ENCODE measurements around the gene HOXB6. TPM values are rescaled to one million over a fixed set of nuclear protein-coding genes. Genes with fewer than 3 reads are reported as not detected.

The HOXB6 gene
- total RNA-seq, 1 experiment from 2014 or later, result 64.8 TPM

- Histone ChIP-seq H3K9ac (ENCODE audit: low read length) (peak overlapping the region; percentile 95), H3K4me1 (ENCODE audit: control insufficient read depth in 1 of 2, insufficient read depth in 2 of 2, low read length in 2 of 2) (peaks cover 15 to 30% of the 10 kb centered on the region in 2 experiments)
Observed at GRCh38 chr17:48625495-48626244, 20.9 kb upstream of the HOXB6 start.

More at GRCh38 chr17:48625495-48626244, 20.9 kb upstream of the HOXB6 start:
- intact Hi-C loops (cut with micrococcal nuclease), result no loop called here
- no peaks in the 10 kb centered on the region; a peak in 2 of 4 replicates for H3K36me3 ChIP-seq (ENCODE audit: control insufficient read depth in 1 of 2, insufficient read depth in 2 of 2, low read length in 2 of 2)
- no peaks in the 10 kb centered on the region for H3K9me3 ChIP-seq (ENCODE audit: control insufficient read depth in 1 of 2, insufficient read depth in 1 of 2, low read depth in 1 of 2, low read length in 2 of 2)
- no peaks in the 10 kb centered on the region for H3K9me2 ChIP-seq (ENCODE audit: insufficient read depth)
- peak overlapping the region; percentile 98 for H3K4me2 ChIP-seq (ENCODE audit: low read length)
- ChIA-PET POLR2A (interaction anchor here (0.7 to 2.2 kb wide), 17 partner anchors 8 to 577 kb away, joined by 3 to 11 read pairs (median 3); partner anchors contain the start of gene NFE2L1), CTCF (interaction anchor here (0.9 to 1.8 kb wide), 10 partner anchors 8 to 600 kb away, joined by 3 to 12 read pairs (median 4); partner anchors contain the start of gene HOXB8), RAD21 (ENCODE audit: low non-redundant PET in 1 of 2, low total read pairs in 2 of 2, uncharacterized antibody in 2 of 2, unreplicated experiment in 2 of 2) (interaction anchor here (0.7 to 1.5 kb wide), 2 partner anchors 253 to 403 kb away, joined by 3 to 5 read pairs; no protein-coding TSS in a partner anchor)
- no peaks in the 10 kb centered on the region for H4K20me1 ChIP-seq (ENCODE audit: insufficient read depth)
- H3K79me2 ChIP-seq (ENCODE audit: insufficient read depth, low read length), result peaks cover 42% of the 10 kb centered on the region
- ATAC-seq (peak; percentile 76), DNase-seq (ENCODE audit: low read depth, low spot score) (no peak)
- no TSS peak for BruUV-seq (replicated peaks)
- H3K27ac ChIP-seq (ENCODE audit: low read depth, low read length), result peak overlapping the region; percentile 95
- H3K27me3 ChIP-seq (ENCODE audit: insufficient read depth, low read length), result no peaks in the 10 kb centered on the region
- TF ChIP-seq YY1 (IDR thresholded peaks at IDR 0.05; ENCODE audit: extremely low read depth, insufficient replicate concordance, low read depth, low read length), result peak; percentile 3
- peak; percentile 63 for TF ChIP-seq TCF7L2 (IDR thresholded peaks at IDR 0.05; ENCODE audit: borderline replicate concordance, extremely low read depth, insufficient read depth, insufficient read length)
- TF ChIP-seq ELF1 (IDR thresholded peaks at IDR 0.05; ENCODE audit: borderline replicate concordance, low read depth), result no peak
- peak; percentile 31; the same call in 1 of the 2 replicates for TF ChIP-seq MAX (IDR thresholded peaks at IDR 0.05)
- peak; percentile 75 for TF ChIP-seq ZFX (IDR thresholded peaks at IDR 0.05)
- TF ChIP-seq POLR2A (IDR thresholded peaks at IDR 0.05; ENCODE audit: borderline replicate concordance, extremely low read depth, insufficient read depth, insufficient read length), result peak; percentile 51
- no peak for TF ChIP-seq RAD21 (IDR thresholded peaks at IDR 0.05; ENCODE audit: low read depth)
- no peak for TF ChIP-seq EGR1 (IDR thresholded peaks at IDR 0.05; ENCODE audit: low read depth)
- 0 out of 2 replicates have a peak, but pooled peaks have one; percentile 33 for TF ChIP-seq SIN3A (IDR thresholded peaks at IDR 0.05; ENCODE audit: low read depth)
- peak overlapping the region; percentile 81 to 86 for H3K4me3 ChIP-seq (replicated peaks in 1 of 2; ENCODE audit: low read depth in 1 of 2, low read length in 2 of 2)
- H2AFZ ChIP-seq (ENCODE audit: low read depth, low read length, poor library complexity, severe bottlenecking), result no peak overlapping the region
